Measurements from ENCODE around the gene PLEKHA3. TPM values are rescaled to one million over a fixed set of nuclear protein-coding genes. Genes with fewer than 3 reads are reported as not detected.

Gene PLEKHA3
- total RNA-seq, 1 experiment from 2014 or later: 25.9 TPM

DNA sequence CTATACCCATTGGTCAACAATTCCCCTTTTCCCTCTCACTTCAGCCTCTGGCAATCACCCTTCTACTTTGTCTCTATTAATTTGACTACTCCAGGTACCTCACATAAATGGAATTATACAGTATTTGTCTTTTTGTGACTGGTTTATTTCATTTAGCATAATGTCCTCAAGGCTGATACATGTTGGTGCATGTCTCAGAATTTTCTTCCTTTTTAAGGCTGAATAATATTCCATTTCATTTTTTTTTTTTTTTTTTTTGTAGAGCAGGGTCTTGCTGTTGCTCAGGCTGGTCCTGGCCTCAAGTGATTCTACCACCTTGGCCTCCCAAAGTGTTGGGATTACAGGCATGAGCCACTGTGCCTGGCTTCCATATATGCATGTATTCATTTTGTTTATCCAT is 3.8 kb upstream of the PLEKHA3 start:
- no peak overlapping the region for H3K4me3 Mint-ChIP-seq
- TF ChIP-seq, protein P1, sequence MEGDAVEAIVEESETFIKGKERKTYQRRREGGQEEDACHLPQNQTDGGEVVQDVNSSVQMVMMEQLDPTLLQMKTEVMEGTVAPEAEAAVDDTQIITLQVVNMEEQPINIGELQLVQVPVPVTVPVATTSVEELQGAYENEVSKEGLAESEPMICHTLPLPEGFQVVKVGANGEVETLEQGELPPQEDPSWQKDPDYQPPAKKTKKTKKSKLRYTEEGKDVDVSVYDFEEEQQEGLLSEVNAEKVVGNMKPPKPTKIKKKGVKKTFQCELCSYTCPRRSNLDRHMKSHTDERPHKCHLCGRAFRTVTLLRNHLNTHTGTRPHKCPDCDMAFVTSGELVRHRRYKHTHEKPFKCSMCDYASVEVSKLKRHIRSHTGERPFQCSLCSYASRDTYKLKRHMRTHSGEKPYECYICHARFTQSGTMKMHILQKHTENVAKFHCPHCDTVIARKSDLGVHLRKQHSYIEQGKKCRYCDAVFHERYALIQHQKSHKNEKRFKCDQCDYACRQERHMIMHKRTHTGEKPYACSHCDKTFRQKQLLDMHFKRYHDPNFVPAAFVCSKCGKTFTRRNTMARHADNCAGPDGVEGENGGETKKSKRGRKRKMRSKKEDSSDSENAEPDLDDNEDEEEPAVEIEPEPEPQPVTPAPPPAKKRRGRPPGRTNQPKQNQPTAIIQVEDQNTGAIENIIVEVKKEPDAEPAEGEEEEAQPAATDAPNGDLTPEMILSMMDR (conservative IDR thresholded peaks at IDR 0.05): no peak
- no peak overlapping the region for H2BK120ac ChIP-seq (ENCODE audit: low read depth, low read length, poor library complexity, severe bottlenecking)

More for the DNA sequence above, 3.8 kb upstream of the PLEKHA3 start:
- DNase-seq: no peak
- Histone ChIP-seq H3K9me3 (ENCODE audit: control insufficient read depth, low read depth, low read length) (no peaks in the 10 kb centered on the region), H4K20me1 (ENCODE audit: control insufficient read depth, insufficient read depth, insufficient read length) (no peaks in the 10 kb centered on the region), H3K4ac (ENCODE audit: low read depth, low read length) (no peak overlapping the region), H3K4me1 (ENCODE audit: insufficient read depth, low read length) (peaks cover 3% of the 10 kb centered on the region; the same call in 1 of the 2 replicates), H2BK15ac (ENCODE audit: low read depth, low read length) (no peak overlapping the region), H3K14ac (ENCODE audit: insufficient read depth, low read length) (no peak overlapping the region), H4K8ac (replicated peaks; ENCODE audit: insufficient read length, low read depth, low read length) (no peak overlapping the region), H3K4me2 (ENCODE audit: insufficient read depth, insufficient read length, low read length) (no peak overlapping the region), H2BK5ac (ENCODE audit: insufficient read length, low read length) (no peak overlapping the region), H3K79me1 (ENCODE audit: insufficient read depth, low read depth, low read length, poor library complexity, severe bottlenecking) (no peaks in the 10 kb centered on the region), H3K79me2 (ENCODE audit: insufficient read depth, low read length) (peaks cover 1% of the 10 kb centered on the region; the same call in 1 of the 2 replicates), H3K27me3 (ENCODE audit: insufficient read depth, low read length) (no peaks in the 10 kb centered on the region), H3K18ac (ENCODE audit: insufficient read length, low read depth, low read length) (no peak overlapping the region), H3K27ac (ENCODE audit: insufficient read length, low read depth, low read length) (no peak overlapping the region), H3K9ac (ENCODE audit: extremely low read depth, insufficient read length, low read length) (no peak overlapping the region), H2AK5ac (ENCODE audit: insufficient read length, low read length) (no peak overlapping the region), H3K23me2 (ENCODE audit: insufficient read length, low read depth, low read length, poor library complexity, severe bottlenecking) (peaks cover 11% of the 10 kb centered on the region), H2AFZ (ENCODE audit: low read length) (no peak overlapping the region), H3K23ac (ENCODE audit: insufficient read length, low read depth, low read length) (no peak overlapping the region), H4K5ac (ENCODE audit: insufficient read length, low read depth, low read length) (no peak overlapping the region), H3T11ph (ENCODE audit: low read length) (no peak overlapping the region), H3K56ac (ENCODE audit: insufficient read length, low read depth, low read length) (no peak overlapping the region), H4K91ac (ENCODE audit: insufficient read length, low read depth, low read length) (no peak overlapping the region), H2BK12ac (ENCODE audit: insufficient read length, low read depth, low read length) (no peak overlapping the region), H2BK20ac (ENCODE audit: low read depth, low read length, poor library complexity, severe bottlenecking) (no peak overlapping the region)
- Mint-ChIP-seq H3K27me3 (ENCODE audit: low read depth) (no peaks in the 10 kb centered on the region; the same call in 1 of the 2 replicates), H3K27ac (no peak overlapping the region), H3K9me3 (no peaks in the 10 kb centered on the region), H3K36me3 (ENCODE audit: insufficient read depth in 1 of 3, low read depth in 3 of 3) (no peaks in the 10 kb centered on the region), H3K4me1 (peaks cover 6 to 17% of the 10 kb centered on the region in 2 experiments)

All from H9 (cell line).